ENCODE data around the gene SHMT2.

SHMT2 gene

GRCh38 chr12:57223191-57224165 is 6.0 kb upstream of the SHMT2 start:
- H3K27ac ChIP-seq (ENCODE audit: low read depth, low read length): no peak overlapping the region
- no peak overlapping the region for H3K9ac ChIP-seq (ENCODE audit: low read length)
- H3K36me3 ChIP-seq (ENCODE audit: insufficient read depth, low read length): no peaks in the 10 kb centered on the region
- H3K4me3 ChIP-seq (ENCODE audit: low read depth in 1 of 2, low read length in 2 of 2): no peak overlapping the region
- H3K4me1 ChIP-seq (ENCODE audit: insufficient read depth, low read length): no peaks in the 10 kb centered on the region
- peaks cover 74 to 84% of the 10 kb centered on the region in 2 donors for H3K27me3 ChIP-seq (ENCODE audit: control insufficient read depth in 1 of 2, insufficient read depth in 2 of 2, low read length in 2 of 2)
- H3K9me3 ChIP-seq (ENCODE audit: low read length): no peaks in the 10 kb centered on the region

- Histone ChIP-seq H3K36me3 (ENCODE audit: insufficient read depth, low read length) (no peaks in the 10 kb centered on the region), H3K9ac (ENCODE audit: low read length) (no peak overlapping the region), H3K27me3 (ENCODE audit: control insufficient read depth in 1 of 2, insufficient read depth in 2 of 2, low read length in 2 of 2) (peaks cover 67 to 75% of the 10 kb centered on the region in 2 donors), H3K4me3 (ENCODE audit: low read depth in 1 of 2, low read length in 2 of 2) (no peak overlapping the region), H3K9me3 (ENCODE audit: low read length) (no peaks in the 10 kb centered on the region), H3K4me1 (ENCODE audit: insufficient read depth, low read length) (peaks cover 5% of the 10 kb centered on the region), H3K27ac (ENCODE audit: low read depth, low read length) (no peak overlapping the region)
Observed at GRCh38 chr12:57224278-57224972, 5.1 kb upstream of the SHMT2 start.

GRCh38 chr12:57224973-57225679 is 4.4 kb upstream of the SHMT2 start:
- Histone ChIP-seq H3K27ac (ENCODE audit: low read depth, low read length) (no peak overlapping the region), H3K36me3 (ENCODE audit: insufficient read depth, low read length) (no peaks in the 10 kb centered on the region), H3K9me3 (ENCODE audit: low read length) (no peaks in the 10 kb centered on the region), H3K4me1 (ENCODE audit: insufficient read depth, low read length) (peaks cover 7% of the 10 kb centered on the region), H3K4me3 (ENCODE audit: low read depth in 1 of 2, low read length in 2 of 2) (no peak overlapping the region), H3K9ac (ENCODE audit: low read length) (no peak overlapping the region), H3K27me3 (ENCODE audit: control insufficient read depth in 1 of 2, insufficient read depth in 2 of 2, low read length in 2 of 2) (peaks cover 61 to 68% of the 10 kb centered on the region in 2 donors)

- H3K27me3 ChIP-seq (ENCODE audit: control insufficient read depth in 1 of 2, insufficient read depth in 2 of 2, low read length in 2 of 2): peaks cover 57 to 62% of the 10 kb centered on the region in 2 donors
- no peak overlapping the region for H3K9ac ChIP-seq (ENCODE audit: low read length)
- H3K4me1 ChIP-seq (ENCODE audit: insufficient read depth, low read length): peaks cover 13% of the 10 kb centered on the region
- H3K27ac ChIP-seq (ENCODE audit: low read depth, low read length): no peak overlapping the region
- no peaks in the 10 kb centered on the region for H3K9me3 ChIP-seq (ENCODE audit: low read length)
- H3K4me3 ChIP-seq (ENCODE audit: low read depth in 1 of 2, low read length in 2 of 2): no peak overlapping the region
- no peaks in the 10 kb centered on the region for H3K36me3 ChIP-seq (ENCODE audit: insufficient read depth, low read length)
Observed at GRCh38 chr12:57225680-57226210, 3.8 kb upstream of the SHMT2 start.

GRCh38 chr12:57226588-57227314 is 2.8 kb upstream of the SHMT2 start:
- H3K36me3 ChIP-seq (ENCODE audit: insufficient read depth, low read length): peaks cover 6% of the 10 kb centered on the region
- no peak overlapping the region for H3K27ac ChIP-seq (ENCODE audit: low read depth, low read length)
- peaks cover 47 to 52% of the 10 kb centered on the region in 2 donors for H3K27me3 ChIP-seq (ENCODE audit: control insufficient read depth in 1 of 2, insufficient read depth in 2 of 2, low read length in 2 of 2)
- no peak overlapping the region for H3K9ac ChIP-seq (ENCODE audit: low read length)
- H3K9me3 ChIP-seq (ENCODE audit: low read length): no peaks in the 10 kb centered on the region
- H3K4me3 ChIP-seq (ENCODE audit: low read depth in 1 of 2, low read length in 2 of 2): no peak overlapping the region
- peaks cover 14% of the 10 kb centered on the region for H3K4me1 ChIP-seq (ENCODE audit: insufficient read depth, low read length)

- Histone ChIP-seq H3K27me3 (ENCODE audit: control insufficient read depth in 1 of 2, insufficient read depth in 2 of 2, low read length in 2 of 2) (peaks cover 41 to 44% of the 10 kb centered on the region in 2 donors), H3K4me3 (ENCODE audit: low read depth in 1 of 2, low read length in 2 of 2) (no peak overlapping the region), H3K4me1 (ENCODE audit: insufficient read depth, low read length) (peaks cover 14% of the 10 kb centered on the region), H3K9me3 (ENCODE audit: low read length) (no peaks in the 10 kb centered on the region), H3K36me3 (ENCODE audit: insufficient read depth, low read length) (peaks cover 13% of the 10 kb centered on the region), H3K27ac (ENCODE audit: low read depth, low read length) (no peak overlapping the region), H3K9ac (ENCODE audit: low read length) (no peak overlapping the region)
Observed at GRCh38 chr12:57227315-57228115, 2.0 kb upstream of the SHMT2 start.

- Histone ChIP-seq H3K4me1 (ENCODE audit: insufficient read depth, low read length) (peaks cover 14% of the 10 kb centered on the region), H3K27ac (ENCODE audit: low read depth, low read length) (no peak overlapping the region), H3K27me3 (ENCODE audit: control insufficient read depth in 1 of 2, insufficient read depth in 2 of 2, low read length in 2 of 2) (peaks cover 25 to 30% of the 10 kb centered on the region in 2 donors), H3K9ac (ENCODE audit: low read length) (peak overlapping the region; percentile 18), H3K9me3 (ENCODE audit: low read length) (no peaks in the 10 kb centered on the region), H3K4me3 (ENCODE audit: low read depth in 1 of 2, low read length in 2 of 2) (peak overlapping the region in 1 of 2 donors; percentile 73), H3K36me3 (ENCODE audit: insufficient read depth, low read length) (peaks cover 29% of the 10 kb centered on the region)
Observed at GRCh38 chr12:57229046-57229633, 371 bp upstream of the SHMT2 start.

GRCh38 chr12:57230381-57231155 is 1.1 kb downstream of the SHMT2 start:
- Histone ChIP-seq H3K27me3 (ENCODE audit: control insufficient read depth in 1 of 2, insufficient read depth in 2 of 2, low read length in 2 of 2) (peaks cover 11 to 24% of the 10 kb centered on the region in 2 donors), H3K4me1 (ENCODE audit: insufficient read depth, low read length) (peaks cover 14% of the 10 kb centered on the region), H3K4me3 (ENCODE audit: low read depth in 1 of 2, low read length in 2 of 2) (peak overlapping the region; percentile 71 to 73), H3K27ac (ENCODE audit: low read depth, low read length) (no peak overlapping the region), H3K9me3 (ENCODE audit: low read length) (no peaks in the 10 kb centered on the region), H3K36me3 (ENCODE audit: insufficient read depth, low read length) (peaks cover 31% of the 10 kb centered on the region), H3K9ac (ENCODE audit: low read length) (peak overlapping the region; percentile 18)

- Histone ChIP-seq H3K4me3 (ENCODE audit: low read depth in 1 of 2, low read length in 2 of 2) (no peak overlapping the region), H3K4me1 (ENCODE audit: insufficient read depth, low read length) (peaks cover 14% of the 10 kb centered on the region), H3K9ac (ENCODE audit: low read length) (no peak overlapping the region), H3K36me3 (ENCODE audit: insufficient read depth, low read length) (peaks cover 31% of the 10 kb centered on the region), H3K9me3 (ENCODE audit: low read length) (no peaks in the 10 kb centered on the region), H3K27me3 (ENCODE audit: control insufficient read depth in 1 of 2, insufficient read depth in 2 of 2, low read length in 2 of 2) (peaks cover 3 to 24% of the 10 kb centered on the region in 2 donors), H3K27ac (ENCODE audit: low read depth, low read length) (no peak overlapping the region)
Observed at GRCh38 chr12:57231276-57232021, 1.9 kb downstream of the SHMT2 start.
